NCI-H1105 treated with DMSO at 0.1 percent for 48 hours (cell line): ENCODE results near the gene GAB2.
A peak's percentile ranks its signal among the peaks of the same experiment; 100 is the strongest.

Experiments
- DNase-seq: peaks from one replicate; lab custom pipeline; 2025; lab: John Stamatoyannopoulos, UW

Gene GAB2

DNA sequence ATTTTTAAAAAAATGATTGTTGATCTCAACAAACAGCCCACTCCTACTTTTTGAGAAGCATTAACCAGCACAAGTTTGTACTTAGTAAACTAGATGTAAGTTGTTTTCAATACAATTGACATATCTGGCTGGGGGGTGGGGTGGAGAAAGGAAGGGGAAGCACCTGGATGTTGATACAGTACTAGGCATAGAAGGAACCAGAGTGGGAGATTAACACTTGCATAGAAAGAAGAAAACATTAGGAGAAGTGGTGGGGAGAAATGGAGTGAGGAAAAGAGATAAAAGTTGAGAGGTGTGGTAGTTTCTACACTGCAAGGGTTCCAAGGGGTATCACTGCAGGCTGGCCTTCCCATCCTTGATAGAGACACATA is 10.6 kb upstream of the GAB2 start:
- DNase-seq, result no peak

GRCh38 chr11:78427615-78428265 is 10.1 kb upstream of the GAB2 start:
- no peak for DNase-seq

- DNase-seq, result no peak
Observed at GRCh38 chr11:78426845-78427244, 9.2 kb upstream of the GAB2 start.

DNA sequence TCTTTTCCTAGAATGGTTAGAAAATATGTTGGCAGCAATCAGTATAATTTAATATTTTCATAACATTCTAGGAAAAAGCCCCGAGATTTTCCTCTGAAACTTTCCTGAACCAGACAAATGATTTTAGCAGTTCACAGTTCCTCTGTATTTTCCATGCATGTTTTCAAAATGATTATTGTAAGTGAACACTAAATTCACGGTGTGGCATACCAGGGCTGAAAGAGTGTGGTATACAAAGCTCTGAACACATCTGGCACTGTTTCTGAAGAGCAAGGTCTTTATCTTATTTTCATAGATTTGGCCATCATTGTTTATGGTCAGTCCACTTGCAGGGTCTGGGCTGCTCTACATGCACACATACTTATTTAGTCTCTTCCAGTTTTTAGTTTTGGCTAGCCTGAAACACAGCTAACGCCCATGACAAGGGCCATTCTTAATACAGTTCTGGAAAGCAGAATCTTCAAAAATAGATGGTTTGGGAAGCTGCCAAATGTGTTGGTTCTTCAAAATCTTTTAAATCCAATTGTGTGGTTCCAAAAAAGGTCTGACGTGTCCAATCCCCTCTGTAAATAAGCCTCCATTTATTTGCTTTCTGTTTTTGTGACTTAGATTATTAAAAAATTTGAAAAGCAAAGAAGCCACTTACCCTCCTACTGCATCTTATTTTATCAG is 7.9 kb upstream of the GAB2 start:
- DNase-seq, result no peak

GRCh38 chr11:78424334-78425270 is 7.0 kb upstream of the GAB2 start:
- DNase-seq, result no peak

- DNase-seq, result no peak
Observed at GRCh38 chr11:78423241-78423640, 5.6 kb upstream of the GAB2 start.

DNA sequence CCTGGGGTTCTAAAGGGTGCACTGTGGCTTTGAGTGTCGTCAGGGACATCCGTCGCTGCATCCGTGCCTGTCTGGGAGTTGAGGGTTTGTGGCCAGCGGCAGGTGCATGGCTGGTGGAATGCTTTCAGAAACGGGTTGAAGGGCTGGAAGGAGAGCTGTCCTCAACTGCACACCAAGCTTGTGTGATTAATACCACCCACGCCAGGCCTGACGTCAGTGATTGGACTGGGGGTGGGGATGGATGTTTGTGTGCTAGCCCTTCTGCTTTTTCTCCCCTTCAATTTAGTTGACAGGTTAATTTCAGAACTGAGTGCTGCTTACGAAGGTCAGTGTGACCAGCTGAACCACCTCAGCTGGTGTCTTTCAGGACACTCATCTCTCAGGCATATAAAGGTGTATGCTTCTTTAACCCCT is 3.2 kb upstream of the GAB2 start:
- DNase-seq, result no peak

DNA sequence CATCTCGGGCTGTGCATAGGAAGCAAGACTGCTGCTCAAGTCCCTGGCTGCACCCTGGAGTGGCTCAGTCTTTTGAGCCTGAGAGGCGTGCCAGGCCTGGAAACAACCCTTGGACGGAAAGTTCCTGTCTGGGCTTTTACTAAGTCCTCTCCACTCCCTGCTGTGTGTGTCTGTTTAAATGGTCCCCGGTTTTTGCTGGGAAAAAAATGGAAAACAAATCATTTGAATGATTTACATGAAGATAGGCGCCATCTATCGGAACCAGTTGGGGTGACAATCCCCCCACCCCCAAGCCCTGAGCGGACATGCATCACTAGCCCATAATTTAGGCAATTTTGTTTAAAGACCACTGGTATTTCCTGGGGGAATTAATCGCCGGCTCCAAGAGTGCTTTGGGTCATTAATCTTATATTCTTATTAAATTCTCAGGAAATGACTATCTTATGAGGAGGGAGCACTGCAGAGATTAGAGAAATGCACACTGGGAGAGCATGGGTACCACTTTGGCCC is 2.7 kb upstream of the GAB2 start:
- peak; percentile 43 for DNase-seq

- DNase-seq, result no peak
Observed at GRCh38 chr11:78419327-78419726, 1.7 kb upstream of the GAB2 start.

GRCh38 chr11:78418584-78419211 is 1.1 kb upstream of the GAB2 start:
- DNase-seq, result no peak

- peak; percentile 85 for DNase-seq
Observed at GRCh38 chr11:78417888-78418583, 416 bp upstream of the GAB2 start.

GRCh38 chr11:78416285-78417174 is 1.1 kb downstream of the GAB2 start:
- peak; percentile 78 for DNase-seq

DNA sequence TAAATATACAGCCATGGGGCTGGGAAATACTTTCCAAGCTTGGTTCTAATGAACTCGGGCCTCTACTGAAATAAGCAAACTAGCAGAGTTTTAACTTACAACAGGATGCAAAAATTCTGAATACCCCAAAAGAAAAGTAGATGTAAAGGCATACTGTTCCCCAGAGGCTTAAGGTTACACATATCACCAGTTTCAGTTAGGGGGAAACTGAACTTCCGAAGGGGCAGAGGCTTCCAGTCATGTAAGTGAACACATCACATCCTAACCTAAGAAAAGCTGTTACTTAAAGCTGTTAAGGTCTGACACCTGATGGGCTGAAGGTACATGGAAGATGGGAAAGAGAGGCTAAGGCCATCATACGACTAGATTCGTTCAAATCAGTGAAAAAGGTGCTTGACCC is 2.3 kb downstream of the GAB2 start:
- no peak for DNase-seq

DNA sequence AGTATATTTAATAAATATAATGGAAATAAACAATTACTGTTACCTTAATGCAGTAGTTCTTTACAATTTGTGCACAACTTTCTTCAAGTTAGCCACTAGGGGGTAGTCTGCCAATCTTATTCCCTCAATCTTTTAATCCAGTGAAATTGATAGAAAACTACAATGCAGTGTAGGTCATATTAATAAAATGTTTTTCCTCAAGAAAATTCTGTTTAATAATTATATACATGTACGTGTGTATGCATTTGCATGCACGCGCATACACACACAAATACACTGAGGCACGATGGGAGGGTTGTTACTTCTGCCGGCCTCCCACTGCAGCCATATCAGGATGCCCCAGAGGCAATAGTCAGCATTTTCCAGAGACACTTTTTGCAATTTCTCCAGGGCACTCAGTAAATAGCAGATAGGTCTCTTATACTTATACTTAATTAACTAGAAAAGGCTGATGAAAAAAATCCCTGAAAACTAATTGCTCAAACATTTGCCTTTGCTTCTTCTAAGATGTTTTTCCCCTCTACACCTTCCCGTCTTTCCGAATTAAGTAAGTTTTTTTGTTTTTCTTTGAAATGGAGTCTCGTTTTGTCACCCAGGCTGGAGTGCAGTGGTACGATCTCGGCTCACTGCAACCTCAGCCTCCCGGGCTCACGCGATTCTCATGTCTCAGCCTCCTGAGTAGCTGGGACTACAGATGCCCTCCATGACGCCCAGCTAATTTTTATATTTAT is 3.1 kb downstream of the GAB2 start:
- DNase-seq, result peak; percentile 36

- no peak for DNase-seq
Observed at GRCh38 chr11:78408619-78409018, 9.0 kb downstream of the GAB2 start.

DNA sequence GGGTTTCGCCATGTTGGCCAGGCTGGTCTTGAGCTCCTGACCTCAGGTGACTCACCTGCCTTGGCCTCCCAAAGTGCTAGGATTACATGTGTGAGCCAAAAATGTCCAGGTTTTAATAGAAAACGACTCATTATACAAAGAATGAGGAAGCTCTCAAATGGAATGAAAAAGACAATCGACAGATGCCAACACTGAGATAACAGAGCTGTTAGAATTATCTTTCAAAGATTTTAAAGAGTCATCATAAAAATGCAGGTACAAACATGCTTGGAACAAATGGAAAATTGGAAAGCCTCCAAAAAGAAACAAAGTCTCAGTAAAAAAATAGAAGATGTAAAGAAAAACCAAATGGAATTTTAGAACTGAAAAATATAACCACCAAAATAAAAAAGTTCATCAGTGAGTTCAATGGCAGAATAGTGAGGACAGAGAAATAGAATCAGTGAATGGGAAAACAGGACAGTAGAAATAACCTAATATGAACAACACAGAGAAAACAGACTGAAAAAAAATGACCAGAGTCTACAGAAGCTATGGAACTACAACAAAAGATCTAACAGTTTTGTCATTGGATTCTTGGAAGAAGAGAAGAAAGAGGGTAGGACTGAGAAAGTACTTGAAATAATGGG is 10.9 kb downstream of the GAB2 start:
- DNase-seq, result no peak

- no peak for DNase-seq
Observed at GRCh38 chr11:78405805-78406204, 11.8 kb downstream of the GAB2 start.

DNA sequence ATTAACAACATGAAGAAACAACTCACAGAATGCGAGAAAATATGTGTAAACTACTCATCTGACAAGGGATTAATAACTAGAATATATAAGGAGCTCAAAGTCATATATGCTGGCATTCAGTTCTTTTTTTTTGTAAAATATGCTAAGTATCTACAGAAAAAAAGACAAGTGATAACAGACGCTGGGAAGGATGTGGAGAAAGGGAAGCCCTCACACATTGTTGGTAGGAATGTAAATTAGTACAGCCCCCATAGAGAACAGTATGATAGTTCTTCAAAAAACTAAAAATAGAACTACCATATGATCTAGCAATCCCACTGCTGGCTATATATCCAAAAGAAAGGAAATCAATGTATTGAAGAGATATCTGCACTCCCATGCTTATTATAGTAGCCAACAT is 13.8 kb downstream of the GAB2 start:
- DNase-seq, result no peak

DNA sequence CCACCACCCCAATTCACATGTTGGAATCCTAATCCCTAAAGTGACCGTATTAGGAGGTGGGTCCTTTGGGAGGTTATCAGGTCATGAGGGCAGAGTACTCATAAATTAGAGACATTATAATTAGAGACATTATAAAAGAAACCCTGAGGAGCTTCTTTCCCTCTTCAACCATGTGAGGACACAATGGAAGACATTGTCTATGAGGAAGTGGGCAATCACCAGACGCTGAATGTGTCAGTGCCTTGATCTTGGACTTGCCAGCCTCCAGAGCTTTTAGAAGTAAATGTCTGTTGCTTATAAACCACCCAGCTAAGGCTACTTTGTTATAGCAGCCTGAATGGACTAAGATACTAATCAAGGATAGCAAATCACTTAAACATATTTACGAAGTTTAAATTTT is 14.8 kb downstream of the GAB2 start:
- DNase-seq, result no peak
